ENCODE data around the gene DUSP22.

DUSP22 gene

DNA sequence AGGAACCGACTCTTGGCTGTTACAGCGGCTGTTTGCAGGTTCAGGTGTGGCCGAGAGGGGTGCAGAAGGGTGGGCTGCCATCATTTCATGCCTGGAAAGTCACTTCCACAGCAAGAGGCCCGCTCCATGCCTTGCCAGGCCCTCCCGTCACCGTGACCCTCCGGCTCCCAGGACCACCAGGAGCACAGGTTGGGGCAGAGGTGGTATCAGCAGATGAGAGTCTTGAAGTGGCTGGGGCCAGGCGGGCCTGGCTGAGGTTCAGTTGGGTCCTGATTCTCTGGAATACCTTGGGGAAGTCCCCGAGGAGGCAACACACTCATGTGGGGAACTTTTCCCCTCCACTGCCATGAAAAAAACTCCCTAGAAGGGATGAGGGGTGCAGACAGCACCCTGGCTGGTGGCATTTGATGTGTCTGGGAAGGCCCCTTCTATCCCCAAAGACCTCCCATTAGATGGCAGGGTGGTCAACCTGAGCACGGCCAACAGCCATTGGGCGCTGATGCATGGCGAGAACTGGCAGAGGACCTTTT, 65.0 kb downstream of the DUSP22 start:
- no peak overlapping the region for H2AFZ ChIP-seq
- no peak overlapping the region for H3K27ac ChIP-seq
- no peaks in the 10 kb centered on the region for H3K36me3 ChIP-seq (ENCODE audit: control insufficient read depth, insufficient read depth, low read length)
- H3K9me3 ChIP-seq (ENCODE audit: control insufficient read depth, low read length): no peaks in the 10 kb centered on the region
- H3K4me2 ChIP-seq (ENCODE audit: low read length): no peak overlapping the region
- H3K4me3 ChIP-seq (ENCODE audit: low read depth, low read length): no peak overlapping the region
- H3K79me2 ChIP-seq: no peaks in the 10 kb centered on the region
- TF ChIP-seq, protein P1, sequence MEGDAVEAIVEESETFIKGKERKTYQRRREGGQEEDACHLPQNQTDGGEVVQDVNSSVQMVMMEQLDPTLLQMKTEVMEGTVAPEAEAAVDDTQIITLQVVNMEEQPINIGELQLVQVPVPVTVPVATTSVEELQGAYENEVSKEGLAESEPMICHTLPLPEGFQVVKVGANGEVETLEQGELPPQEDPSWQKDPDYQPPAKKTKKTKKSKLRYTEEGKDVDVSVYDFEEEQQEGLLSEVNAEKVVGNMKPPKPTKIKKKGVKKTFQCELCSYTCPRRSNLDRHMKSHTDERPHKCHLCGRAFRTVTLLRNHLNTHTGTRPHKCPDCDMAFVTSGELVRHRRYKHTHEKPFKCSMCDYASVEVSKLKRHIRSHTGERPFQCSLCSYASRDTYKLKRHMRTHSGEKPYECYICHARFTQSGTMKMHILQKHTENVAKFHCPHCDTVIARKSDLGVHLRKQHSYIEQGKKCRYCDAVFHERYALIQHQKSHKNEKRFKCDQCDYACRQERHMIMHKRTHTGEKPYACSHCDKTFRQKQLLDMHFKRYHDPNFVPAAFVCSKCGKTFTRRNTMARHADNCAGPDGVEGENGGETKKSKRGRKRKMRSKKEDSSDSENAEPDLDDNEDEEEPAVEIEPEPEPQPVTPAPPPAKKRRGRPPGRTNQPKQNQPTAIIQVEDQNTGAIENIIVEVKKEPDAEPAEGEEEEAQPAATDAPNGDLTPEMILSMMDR (IDR thresholded peaks at IDR 0.05): no peak
- H3K4me1 ChIP-seq: no peaks in the 10 kb centered on the region
- no peaks in the 10 kb centered on the region for H3K27me3 ChIP-seq (ENCODE audit: control insufficient read depth, insufficient read depth, low read length)
- H3K9ac ChIP-seq: no peak overlapping the region

DNA sequence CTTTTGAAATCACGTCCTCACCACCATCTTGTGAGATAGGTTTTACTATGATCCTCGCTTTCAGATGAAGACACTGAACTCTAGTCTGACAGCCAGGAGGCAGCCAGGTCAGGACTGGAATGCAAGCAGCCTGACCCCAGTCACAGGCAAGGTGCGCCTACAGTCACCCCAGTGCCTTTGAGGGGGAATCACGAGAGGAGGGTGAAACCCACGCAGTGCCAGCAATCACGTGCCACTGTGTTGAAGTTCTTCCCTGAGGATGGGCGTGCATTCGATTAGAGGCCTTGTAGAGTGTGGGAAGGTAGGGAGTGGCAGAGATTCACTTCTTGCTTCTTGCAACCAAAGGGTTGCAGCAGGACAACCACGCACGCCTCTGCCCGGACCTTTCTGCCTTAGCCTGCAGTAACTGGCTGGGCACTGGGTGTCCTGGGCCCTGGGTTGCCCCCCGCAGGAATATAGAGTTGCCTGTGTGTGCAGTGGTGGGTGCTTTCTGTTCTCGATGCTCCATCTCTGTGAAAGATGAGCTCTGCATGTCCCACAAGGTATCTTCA, 65.6 kb downstream of the DUSP22 start:
- Histone ChIP-seq H3K79me2 (no peaks in the 10 kb centered on the region), H2AFZ (no peak overlapping the region), H3K9ac (no peak overlapping the region), H3K36me3 (ENCODE audit: control insufficient read depth, insufficient read depth, low read length) (no peaks in the 10 kb centered on the region), H3K9me3 (ENCODE audit: control insufficient read depth, low read length) (no peaks in the 10 kb centered on the region), H3K4me2 (ENCODE audit: low read length) (no peak overlapping the region), H3K27ac (no peak overlapping the region), H3K4me1 (no peaks in the 10 kb centered on the region), H3K27me3 (ENCODE audit: control insufficient read depth, insufficient read depth, low read length) (no peaks in the 10 kb centered on the region), H3K4me3 (ENCODE audit: low read depth, low read length) (no peak overlapping the region)
- TF ChIP-seq, protein P1 (IDR thresholded peaks at IDR 0.05): no peak

GRCh38 chr6:358432-358831, 66.1 kb downstream of the DUSP22 start:
- Histone ChIP-seq H3K9me3 (ENCODE audit: control insufficient read depth, low read length) (no peaks in the 10 kb centered on the region), H3K36me3 (ENCODE audit: control insufficient read depth, insufficient read depth, low read length) (no peaks in the 10 kb centered on the region), H3K4me1 (no peaks in the 10 kb centered on the region), H3K79me2 (no peaks in the 10 kb centered on the region), H3K4me2 (ENCODE audit: low read length) (no peak overlapping the region), H3K9ac (no peak overlapping the region), H3K4me3 (ENCODE audit: low read depth, low read length) (no peak overlapping the region), H2AFZ (no peak overlapping the region), H3K27me3 (ENCODE audit: control insufficient read depth, insufficient read depth, low read length) (no peaks in the 10 kb centered on the region), H3K27ac (no peak overlapping the region)
- TF ChIP-seq, protein P1 (IDR thresholded peaks at IDR 0.05): no peak

DNA sequence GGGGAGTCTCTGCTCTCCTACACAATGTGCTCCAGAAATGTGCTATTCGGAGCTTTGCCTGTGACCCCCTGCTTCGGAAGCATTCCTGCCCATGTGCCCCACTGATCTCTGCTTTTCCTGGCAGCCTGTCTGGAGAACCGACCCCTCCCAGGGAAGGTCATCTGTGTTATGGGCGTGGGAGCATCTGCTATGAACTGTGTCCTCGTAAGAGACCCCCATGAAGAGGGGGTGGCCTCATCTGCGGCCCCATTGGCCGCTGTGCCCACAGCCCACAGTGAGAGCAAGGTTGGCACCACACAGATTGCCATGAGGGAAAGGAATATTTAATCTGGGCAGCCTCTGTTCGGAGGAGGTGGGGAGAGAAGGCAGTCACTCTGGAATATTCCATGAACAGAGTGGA, 66.6 kb downstream of the DUSP22 start:
- Histone ChIP-seq H2AFZ (no peak overlapping the region), H3K27me3 (ENCODE audit: control insufficient read depth, insufficient read depth, low read length) (no peaks in the 10 kb centered on the region), H3K27ac (no peak overlapping the region), H3K79me2 (no peaks in the 10 kb centered on the region), H3K9ac (no peak overlapping the region), H3K36me3 (ENCODE audit: control insufficient read depth, insufficient read depth, low read length) (no peaks in the 10 kb centered on the region), H3K9me3 (ENCODE audit: control insufficient read depth, low read length) (no peaks in the 10 kb centered on the region), H3K4me2 (ENCODE audit: low read length) (no peak overlapping the region), H3K4me3 (ENCODE audit: low read depth, low read length) (no peak overlapping the region), H3K4me1 (no peaks in the 10 kb centered on the region)
- TF ChIP-seq, protein P1 (IDR thresholded peaks at IDR 0.05): no peak
